ENCODE results near the gene KRT40. TPM values are rescaled to one million over a fixed set of nuclear protein-coding genes. Genes with fewer than 3 reads are reported as not detected.

The KRT40 gene
- total and polyA plus RNA-seq, 10 of the 15 experiments (the other 5 are each of a cell fraction or from before 2014, with no cell fraction given), result not detected

GRCh38 chr17:40935624-40936023 is 48.5 kb downstream of the KRT40 start:
- ChIA-PET SMC1A (ENCODE audit: uncharacterized antibody, unreplicated experiment) (no interaction called here), CTCF (no interaction called here), POLR2A (no interaction called here), RAD21 (ENCODE audit: unreplicated experiment) (no interaction called here)
- no peak overlapping the region for H3K4me3 ChIP-seq
- no peak for FAIRE-seq
- 30% methylated on average over 3 of the region's 3 CpGs for WGBS (ENCODE audit: insufficient coverage, insufficient replicate concordance, low lambda C conversion rate, missing lambda C conversion rate)
- no TSS peak for BruUV-seq (replicated peaks)
- no peak for DNase-seq (ENCODE audit: low read depth, low spot score)
- ATAC-seq, result no peak
- TF ChIP-seq PML (IDR thresholded peaks at IDR 0.05; ENCODE audit: low read length) (no peak), PBX3 (IDR thresholded peaks at IDR 0.05; ENCODE audit: insufficient replicate concordance, low read depth, low read length) (no peak), TCF12 (IDR thresholded peaks at IDR 0.05; ENCODE audit: low read depth, low read length) (no peak), RFX5 (IDR thresholded peaks at IDR 0.05; ENCODE audit: low read depth, low read length) (no peak), ZBED1 (IDR thresholded peaks at IDR 0.05; ENCODE audit: borderline replicate concordance) (no peak), EED (IDR thresholded peaks at IDR 0.05; ENCODE audit: low read depth) (no peak), DPF2 (IDR thresholded peaks at IDR 0.05) (no peak), CHD2 (IDR thresholded peaks at IDR 0.05; ENCODE audit: borderline replicate concordance, low read depth, low read length) (no peak), JUNB (IDR thresholded peaks at IDR 0.05) (no peak)
- TF ChIP-seq, protein P1, sequence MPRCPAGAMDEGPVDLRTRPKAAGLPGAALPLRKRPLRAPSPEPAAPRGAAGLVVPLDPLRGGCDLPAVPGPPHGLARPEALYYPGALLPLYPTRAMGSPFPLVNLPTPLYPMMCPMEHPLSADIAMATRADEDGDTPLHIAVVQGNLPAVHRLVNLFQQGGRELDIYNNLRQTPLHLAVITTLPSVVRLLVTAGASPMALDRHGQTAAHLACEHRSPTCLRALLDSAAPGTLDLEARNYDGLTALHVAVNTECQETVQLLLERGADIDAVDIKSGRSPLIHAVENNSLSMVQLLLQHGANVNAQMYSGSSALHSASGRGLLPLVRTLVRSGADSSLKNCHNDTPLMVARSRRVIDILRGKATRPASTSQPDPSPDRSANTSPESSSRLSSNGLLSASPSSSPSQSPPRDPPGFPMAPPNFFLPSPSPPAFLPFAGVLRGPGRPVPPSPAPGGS (IDR thresholded peaks at IDR 0.05; ENCODE audit: borderline replicate concordance, insufficient read depth, low read depth, low read length, poor library complexity, severe bottlenecking), result no peak
- TF ChIP-seq, protein P2, sequence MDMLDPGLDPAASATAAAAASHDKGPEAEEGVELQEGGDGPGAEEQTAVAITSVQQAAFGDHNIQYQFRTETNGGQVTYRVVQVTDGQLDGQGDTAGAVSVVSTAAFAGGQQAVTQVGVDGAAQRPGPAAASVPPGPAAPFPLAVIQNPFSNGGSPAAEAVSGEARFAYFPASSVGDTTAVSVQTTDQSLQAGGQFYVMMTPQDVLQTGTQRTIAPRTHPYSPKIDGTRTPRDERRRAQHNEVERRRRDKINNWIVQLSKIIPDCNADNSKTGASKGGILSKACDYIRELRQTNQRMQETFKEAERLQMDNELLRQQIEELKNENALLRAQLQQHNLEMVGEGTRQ (IDR thresholded peaks at IDR 0.05; ENCODE audit: borderline replicate concordance, low read depth, low read length), result no peak
- in situ Hi-C loops (cut with MboI) (no loop called here), intact Hi-C loops (cut with micrococcal nuclease; ENCODE audit: unreplicated experiment) (no loop called here)
- no peak overlapping the region for H3K4me2 ChIP-seq (ENCODE audit: control insufficient read depth, insufficient read depth)
- no peaks in the 10 kb centered on the region for H3K9me3 ChIP-seq (replicated peaks; ENCODE audit: control insufficient read depth, insufficient read depth, low read length)
- no peaks in the 10 kb centered on the region; a peak in 1 of 4 replicates for H3K27me3 ChIP-seq (replicated peaks in 1 of 2; ENCODE audit: control insufficient read depth in 2 of 2, insufficient read depth in 2 of 2, low read length in 1 of 2)
- H4K20me1 ChIP-seq (ENCODE audit: control insufficient read depth, insufficient read depth), result no peaks in the 10 kb centered on the region
- H3K36me3 ChIP-seq (ENCODE audit: control insufficient read depth in 2 of 2, insufficient read depth in 2 of 2, low read length in 1 of 2), result no peaks in the 10 kb centered on the region
- no peak overlapping the region for H3K9ac ChIP-seq (ENCODE audit: control insufficient read depth, insufficient read depth, low read length)
- no peak overlapping the region for H2AFZ ChIP-seq (ENCODE audit: control insufficient read depth, low read depth, low read length)
- no peaks in the 10 kb centered on the region for H3K4me1 ChIP-seq (ENCODE audit: control insufficient read depth, insufficient read depth, low read length)
- no peaks in the 10 kb centered on the region for H3K79me2 ChIP-seq (ENCODE audit: control insufficient read depth, insufficient read depth, low read length)
- no peak overlapping the region for H3K27ac ChIP-seq (ENCODE audit: control insufficient read depth, insufficient read depth)
